H9 (cell line): ENCODE results near the gene ALDH2. TPM values are rescaled to one million over a fixed set of nuclear protein-coding genes. Genes with fewer than 3 reads are reported as not detected.

Experiments
- DNase-seq: peaks from one replicate; pipeline ENCODE4 v3.0.0-alpha.2; 2017
- H2AFZ ChIP-seq: one replicate; pipeline ENCODE4 v1.6.1; 2013; ENCODE audit warnings: mild to moderate bottlenecking, low read length, control low read depth, moderate library complexity
- H2AK5ac ChIP-seq: 2 replicates; pipeline ENCODE4 v1.6.1; 2013; ENCODE audit warnings: low read length, control low read depth, mixed read lengths; ENCODE audit not compliant: insufficient read length
- H2BK120ac ChIP-seq: one replicate; pipeline ENCODE4 v1.6.1; 2013; ENCODE audit warnings: low read depth, mild to moderate bottlenecking, low read length, control low read depth, inconsistent platforms; ENCODE audit not compliant: poor library complexity, severe bottlenecking
- H2BK12ac ChIP-seq: 2 replicates; pipeline ENCODE4 v1.6.1; 2013; ENCODE audit warnings: low read length, control low read depth, mixed read lengths, low read depth; ENCODE audit not compliant: insufficient read length
- H2BK15ac ChIP-seq: 2 replicates; pipeline ENCODE4 v1.6.1; 2013; ENCODE audit warnings: low read depth, low read length, control low read depth
- H2BK20ac ChIP-seq: one replicate; pipeline ENCODE4 v1.6.1; 2013; ENCODE audit warnings: low read depth, mild to moderate bottlenecking, low read length, control low read depth, inconsistent platforms; ENCODE audit not compliant: poor library complexity, severe bottlenecking
- H2BK5ac ChIP-seq: 2 replicates; pipeline ENCODE4 v1.6.1; 2013; ENCODE audit warnings: low read length, control low read depth, mixed read lengths; ENCODE audit not compliant: insufficient read length
- H3K14ac ChIP-seq: 2 replicates; pipeline ENCODE4 v1.6.1; 2013; ENCODE audit warnings: low read length, control low read depth; ENCODE audit not compliant: insufficient read depth
- H3K18ac ChIP-seq: 2 replicates; pipeline ENCODE4 v1.6.1; 2013; ENCODE audit warnings: low read depth, mild to moderate bottlenecking, mixed read lengths, low read length, control low read depth; ENCODE audit not compliant: insufficient read length
- H3K23ac ChIP-seq: 2 replicates; pipeline ENCODE4 v1.6.1; 2013; ENCODE audit warnings: low read length, control low read depth, mixed read lengths, low read depth; ENCODE audit not compliant: insufficient read length
- H3K23me2 ChIP-seq: 2 replicates; pipeline ENCODE4 v1.6.1; 2013; ENCODE audit warnings: low read depth, mild to moderate bottlenecking, mixed read lengths, low read length, control low read depth; ENCODE audit not compliant: insufficient read length, poor library complexity, severe bottlenecking
- H3K27ac ChIP-seq: 2 replicates; pipeline ENCODE4 v1.5.1; 2013; ENCODE audit warnings: low read length, control low read depth, mixed read lengths, low read depth; ENCODE audit not compliant: insufficient read length
- H3K27me3 ChIP-seq: 2 replicates; pipeline ENCODE4 v1.6.1; 2013; ENCODE audit warnings: low read length, control low read depth, inconsistent platforms; ENCODE audit not compliant: insufficient read depth
- H3K4ac ChIP-seq: 2 replicates; pipeline ENCODE4 v1.6.1; 2013; ENCODE audit warnings: low read depth, mild to moderate bottlenecking, control low read depth, inconsistent platforms, low read length, moderate library complexity
- H3K4me1 ChIP-seq: 2 replicates; pipeline ENCODE4 v1.6.1; 2013; ENCODE audit warnings: low read length, control low read depth, inconsistent platforms; ENCODE audit not compliant: insufficient read depth
- H3K4me2 ChIP-seq: 2 replicates; pipeline ENCODE4 v1.6.1; 2013; ENCODE audit warnings: low read length, control low read depth, mixed read lengths; ENCODE audit not compliant: insufficient read length, insufficient read depth
- H3K56ac ChIP-seq: 2 replicates; pipeline ENCODE4 v1.6.1; 2013; ENCODE audit warnings: low read depth, mild to moderate bottlenecking, mixed read lengths, low read length, control low read depth; ENCODE audit not compliant: insufficient read length
- H3K79me1 ChIP-seq: 2 replicates; pipeline ENCODE4 v1.6.1; 2013; ENCODE audit warnings: low read depth, mild to moderate bottlenecking, moderate library complexity, low read length, control low read depth, inconsistent platforms; ENCODE audit not compliant: insufficient read depth, poor library complexity, severe bottlenecking
- H3K79me2 ChIP-seq: 2 replicates; pipeline ENCODE4 v1.6.1; 2013; ENCODE audit warnings: low read length, control low read depth, inconsistent platforms; ENCODE audit not compliant: insufficient read depth
- H3K9ac ChIP-seq: 2 replicates; pipeline ENCODE4 v1.6.1; 2013; ENCODE audit warnings: low read length, control low read depth, mixed read lengths; ENCODE audit not compliant: insufficient read length; ENCODE audit errors: extremely low read depth
- H3K9me3 ChIP-seq: one replicate; pipeline ENCODE4 v1.6.1; 2013; ENCODE audit warnings: low read depth, low read length, inconsistent platforms; ENCODE audit not compliant: control insufficient read depth
- H3T11ph ChIP-seq: one replicate; pipeline ENCODE4 v1.6.1; 2013; ENCODE audit warnings: mild to moderate bottlenecking, low read length, control low read depth, inconsistent platforms
- H4K20me1 ChIP-seq: one replicate; pipeline ENCODE4 v1.6.1; 2013; ENCODE audit not compliant: control insufficient read depth, insufficient read length, insufficient read depth
- H4K5ac ChIP-seq: 2 replicates; pipeline ENCODE4 v1.6.1; 2013; ENCODE audit warnings: low read depth, mild to moderate bottlenecking, mixed read lengths, low read length, control low read depth; ENCODE audit not compliant: insufficient read length
- H4K8ac ChIP-seq: replicated peaks from 2 replicates; pipeline ENCODE4 v1.6.1; 2013; ENCODE audit warnings: low read length, control low read depth, mixed read lengths, low read depth; ENCODE audit not compliant: insufficient read length
- H4K91ac ChIP-seq: 2 replicates; pipeline ENCODE4 v1.6.1; 2013; ENCODE audit warnings: low read depth, mild to moderate bottlenecking, moderate library complexity, mixed read lengths, low read length, control low read depth; ENCODE audit not compliant: insufficient read length
- H3K27ac Mint-ChIP-seq, 3 experiments: 2 replicates in 2 of 3; 3 replicates in 1 of 3; pipeline ENCODE4 v1.8.0; 2020 to 2021; ENCODE audit warnings: mixed read lengths in 3 of 3, mild to moderate bottlenecking in 1 of 3, moderate library complexity in 1 of 3
- H3K27me3 Mint-ChIP-seq: 2 replicates; pipeline ENCODE4 v1.8.0; 2021; ENCODE audit warnings: low read depth, mild to moderate bottlenecking, moderate library complexity, mixed read lengths
- H3K36me3 Mint-ChIP-seq, 3 experiments: 2 replicates in 2 of 3; 3 replicates in 1 of 3; pipeline ENCODE4 v1.8.0; 2020 to 2021; ENCODE audit warnings: low read depth in 3 of 3, mixed read lengths in 3 of 3; ENCODE audit not compliant: insufficient read depth in 1 of 3
- H3K4me1 Mint-ChIP-seq, 2 experiments: 2 replicates each; pipeline ENCODE4 v1.8.0; 2020; ENCODE audit warnings: mixed read lengths in 2 of 2
- H3K4me3 Mint-ChIP-seq, 2 experiments: 2 replicates in 1 of 2; 3 replicates in 1 of 2; pipeline ENCODE4 v1.8.0; 2020 to 2021; ENCODE audit warnings: mild to moderate bottlenecking in 2 of 2, mixed read lengths in 2 of 2, moderate library complexity in 1 of 2
- H3K9me3 Mint-ChIP-seq, 2 experiments: 2 replicates in 1 of 2; 3 replicates in 1 of 2; pipeline ENCODE4 v1.8.0; 2020; ENCODE audit warnings: mild to moderate bottlenecking in 2 of 2, mixed read lengths in 2 of 2, moderate library complexity in 1 of 2
- WGBS: extraction: QIAGEN DNeasy Blood & Tissue Kit; methylation state at CpG from one replicate; pipeline ENCODE4 v1.1.7; 2013; ENCODE audit warnings: missing lambda C conversion rate, low lambda C conversion rate, mixed read lengths; ENCODE audit not compliant: insufficient read length; ENCODE audit errors: extremely low coverage; 5-methylcytosine and 5-hydroxymethylcytosine counted together
- total RNA-seq: library from RNA; stranded (reverse); gene quantifications from 2 replicates; pipeline ENCODE4 v1.2.1, GENCODE V29; 2021
- TF ChIP-seq, protein P1 (sequence below): fragments of 200-600 bp; sonication (generic); conservative IDR thresholded peaks from 3 replicates; pipeline ENCODE4 v1.8.0; 2021; ENCODE audit warnings: antibody characterized with exemption, mild to moderate bottlenecking

ALDH2 gene
- total RNA-seq, 1 experiment from 2014 or later, result 44.0 TPM

DNA sequence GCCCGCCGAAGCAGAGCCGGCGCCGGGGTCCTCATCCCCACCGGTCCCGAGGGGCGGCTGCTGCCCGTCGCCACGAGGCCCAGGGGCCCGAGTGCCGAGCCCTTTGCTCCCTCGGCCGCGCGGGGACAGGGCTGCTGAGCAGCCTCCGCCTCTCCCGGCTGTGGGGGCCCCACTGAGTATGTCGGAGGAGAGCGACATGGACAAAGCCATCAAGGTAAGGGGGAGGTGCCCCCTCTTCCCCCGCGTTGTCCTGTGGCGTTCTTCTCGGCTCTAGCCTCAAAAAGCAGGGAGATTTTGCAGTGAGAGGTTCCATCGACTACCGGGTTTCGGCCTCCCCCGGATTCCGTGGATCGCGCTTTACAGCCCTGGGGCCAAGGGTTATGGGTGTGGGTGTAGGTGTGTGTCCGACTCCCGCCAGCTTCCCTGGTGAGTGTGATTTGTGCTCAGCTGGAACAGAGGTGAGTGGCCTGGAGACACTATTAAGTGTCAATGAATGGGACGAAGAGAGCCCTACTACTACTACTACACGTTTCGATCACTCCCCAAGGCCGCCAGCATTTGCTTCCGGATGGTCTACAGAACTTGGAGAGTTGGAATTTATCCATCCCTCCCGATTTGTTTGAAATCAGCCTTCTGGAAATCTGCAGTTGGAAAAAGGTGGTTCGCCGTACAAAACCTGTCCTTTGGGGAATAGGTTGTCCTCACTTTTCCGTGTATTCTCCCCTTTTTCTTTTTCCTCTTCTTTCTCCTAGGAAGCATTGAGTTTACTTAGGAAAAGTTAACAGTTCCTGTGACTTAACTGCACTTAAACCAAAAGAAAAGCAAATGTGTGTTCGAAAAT, 76.0 kb downstream of the ALDH2 start:
- Histone ChIP-seq H3K4ac (no peak overlapping the region; the same call in 1 of the 2 replicates), H2BK120ac (no peak overlapping the region), H4K5ac (peak overlapping the region; percentile 25), H3K79me1 (peaks cover 14% of the 10 kb centered on the region), H2AK5ac (no peak overlapping the region), H3K23me2 (peaks cover 5% of the 10 kb centered on the region), H2AFZ (no peak overlapping the region), H3K27ac (no peak overlapping the region), H2BK20ac (no peak overlapping the region), H3K79me2 (peaks cover 44% of the 10 kb centered on the region), H3K9ac (peak overlapping the region; percentile 98), H3K18ac (peak overlapping the region; percentile 81), H2BK12ac (no peak overlapping the region), H3K14ac (peak overlapping the region; percentile 100), H2BK5ac (no peak overlapping the region), H3K9me3 (no peaks in the 10 kb centered on the region), H4K91ac (peak overlapping the region; percentile 68), H2BK15ac (no peak overlapping the region), H4K8ac (no peak overlapping the region), H3K56ac (no peak overlapping the region), H4K20me1 (no peaks in the 10 kb centered on the region), H3K4me2 (peak overlapping the region; percentile 99), H3K27me3 (no peaks in the 10 kb centered on the region), H3K4me1 (no peaks in the 10 kb centered on the region; the same call in 1 of the 2 replicates), H3K23ac (no peak overlapping the region), H3T11ph (no peak overlapping the region)
- H3K36me3 Mint-ChIP-seq, result peaks cover 27 to 47% (median 40%) of the 10 kb centered on the region in 3 experiments; a peak in 6 of 7 replicates
- no peaks in the 10 kb centered on the region; a peak in 2 of 5 replicates for H3K9me3 Mint-ChIP-seq
- TF ChIP-seq, protein P1, sequence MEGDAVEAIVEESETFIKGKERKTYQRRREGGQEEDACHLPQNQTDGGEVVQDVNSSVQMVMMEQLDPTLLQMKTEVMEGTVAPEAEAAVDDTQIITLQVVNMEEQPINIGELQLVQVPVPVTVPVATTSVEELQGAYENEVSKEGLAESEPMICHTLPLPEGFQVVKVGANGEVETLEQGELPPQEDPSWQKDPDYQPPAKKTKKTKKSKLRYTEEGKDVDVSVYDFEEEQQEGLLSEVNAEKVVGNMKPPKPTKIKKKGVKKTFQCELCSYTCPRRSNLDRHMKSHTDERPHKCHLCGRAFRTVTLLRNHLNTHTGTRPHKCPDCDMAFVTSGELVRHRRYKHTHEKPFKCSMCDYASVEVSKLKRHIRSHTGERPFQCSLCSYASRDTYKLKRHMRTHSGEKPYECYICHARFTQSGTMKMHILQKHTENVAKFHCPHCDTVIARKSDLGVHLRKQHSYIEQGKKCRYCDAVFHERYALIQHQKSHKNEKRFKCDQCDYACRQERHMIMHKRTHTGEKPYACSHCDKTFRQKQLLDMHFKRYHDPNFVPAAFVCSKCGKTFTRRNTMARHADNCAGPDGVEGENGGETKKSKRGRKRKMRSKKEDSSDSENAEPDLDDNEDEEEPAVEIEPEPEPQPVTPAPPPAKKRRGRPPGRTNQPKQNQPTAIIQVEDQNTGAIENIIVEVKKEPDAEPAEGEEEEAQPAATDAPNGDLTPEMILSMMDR, result no peak
- no peaks in the 10 kb centered on the region for H3K27me3 Mint-ChIP-seq
- DNase-seq, result no peak
- WGBS, result no CpG with 5 or more reads among the region's 44 CpGs
- peak overlapping the region; percentile 89 to 99 (median 98) for H3K27ac Mint-ChIP-seq
- H3K4me3 Mint-ChIP-seq, result peak overlapping the region; percentile 92 to 98
- H3K4me1 Mint-ChIP-seq, result peaks cover 20 to 26% of the 10 kb centered on the region in 2 experiments
